HG02938 (cell line): ENCODE results near the gene CDHR1.

Experiments used
- ATAC-seq: cut with Tn5 transposase; IDR thresholded peaks from one replicate; pipeline ENCODE4 v1.9.1; 2021; ENCODE audit warnings: mild to moderate bottlenecking, moderate library complexity; ENCODE audit not compliant: unreplicated experiment

Gene CDHR1

DNA sequence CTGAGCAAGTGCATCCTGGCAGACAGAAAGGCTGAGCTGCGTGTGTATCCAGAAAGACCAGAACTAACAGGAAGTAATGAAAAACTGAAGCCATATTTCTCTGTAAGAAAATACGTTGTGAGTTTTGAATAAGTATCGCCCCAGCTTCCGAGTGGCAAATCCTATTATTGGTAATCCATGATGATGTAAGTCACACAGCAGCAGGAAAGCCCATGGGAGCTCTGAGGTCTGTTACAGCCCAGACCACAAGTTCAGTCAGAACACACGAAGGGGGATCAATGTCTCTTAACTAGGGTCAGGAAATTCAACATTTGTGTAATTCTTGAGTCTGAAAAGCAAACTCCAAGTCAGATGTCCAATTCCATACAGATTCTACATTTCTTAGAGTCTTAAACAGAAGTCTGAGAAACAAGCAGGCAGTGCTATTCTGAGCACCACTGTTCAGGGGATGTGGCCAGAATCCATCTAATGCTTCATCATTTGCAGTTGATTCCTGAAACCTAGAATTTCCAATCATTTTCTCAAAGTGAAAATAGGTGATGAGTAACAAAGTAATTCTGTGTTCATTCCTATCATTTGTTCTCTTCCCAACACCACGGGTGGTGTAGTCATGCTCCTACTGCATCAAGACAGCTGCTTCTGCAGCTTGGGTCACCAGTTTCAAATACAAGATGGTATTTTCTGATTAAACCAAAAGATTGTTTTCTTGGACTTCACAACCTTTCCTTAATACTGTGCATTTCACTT lies 31.3 kb downstream of the CDHR1 start, which contains the start of gene LRIT2:
Gene LRIT2 (minus strand): TSS at position 118 of the 747 bp plus-strand sequence. CDS start 24 bp downstream, at position 94.
- ATAC-seq: no peak

DNA sequence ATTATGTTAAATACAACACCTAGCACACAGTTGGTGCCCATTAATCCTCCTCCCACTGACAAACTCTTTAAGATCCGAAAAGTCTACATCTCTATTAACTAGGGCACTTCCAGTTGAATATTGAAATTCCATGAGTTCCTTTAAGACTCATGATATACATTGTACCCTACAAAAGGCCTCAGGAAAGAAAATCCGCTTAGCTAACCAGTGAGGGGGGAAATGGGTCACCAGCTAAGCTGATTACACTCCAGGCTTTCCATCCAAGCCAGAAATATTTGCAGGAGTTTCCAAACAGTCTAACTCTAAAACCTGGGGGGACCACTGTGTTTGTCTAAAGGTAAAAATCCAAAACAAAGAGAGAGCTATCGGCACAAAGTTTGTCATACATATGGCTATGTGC lies 32.3 kb downstream of the CDHR1 start:
- ATAC-seq: no peak

DNA sequence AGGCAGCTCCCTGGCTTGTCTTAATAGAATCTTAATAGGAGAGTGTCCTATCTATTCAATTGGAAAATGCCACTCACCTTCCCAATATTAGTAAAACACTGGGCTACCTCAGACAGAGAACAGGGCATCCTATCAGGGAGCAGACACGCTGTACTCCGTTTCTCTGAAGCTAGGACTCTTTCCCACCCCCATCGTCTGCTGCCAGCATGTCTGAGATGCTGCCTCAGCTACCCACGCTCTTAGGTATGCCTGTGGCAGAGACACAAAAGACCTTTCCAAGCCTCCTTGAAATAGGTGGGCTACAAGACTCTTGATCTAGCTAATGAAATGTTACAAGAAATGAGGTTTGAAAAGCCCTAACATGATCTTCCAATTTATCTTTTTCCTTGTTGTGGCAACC lies 33.5 kb downstream of the CDHR1 start:
- no peak for ATAC-seq

DNA sequence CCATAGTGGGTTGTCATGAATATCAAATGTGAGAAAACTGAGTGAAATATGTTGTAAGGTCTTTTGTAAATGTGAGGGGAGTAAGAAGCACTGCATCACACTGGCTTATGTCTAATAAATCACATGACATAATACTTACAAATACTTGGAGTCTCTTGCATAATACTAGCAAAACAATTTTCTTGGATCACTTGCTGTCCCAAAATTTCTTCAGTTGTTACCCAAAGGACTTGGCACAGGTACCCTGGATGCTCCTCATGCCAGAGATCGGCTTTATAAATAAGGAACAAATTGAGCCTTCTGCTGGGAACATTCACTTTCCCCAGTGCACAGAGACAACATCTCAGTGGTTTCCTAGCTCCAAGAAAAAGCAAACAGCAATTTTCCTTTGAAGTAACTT lies 36.0 kb downstream of the CDHR1 start:
- no peak for ATAC-seq

DNA sequence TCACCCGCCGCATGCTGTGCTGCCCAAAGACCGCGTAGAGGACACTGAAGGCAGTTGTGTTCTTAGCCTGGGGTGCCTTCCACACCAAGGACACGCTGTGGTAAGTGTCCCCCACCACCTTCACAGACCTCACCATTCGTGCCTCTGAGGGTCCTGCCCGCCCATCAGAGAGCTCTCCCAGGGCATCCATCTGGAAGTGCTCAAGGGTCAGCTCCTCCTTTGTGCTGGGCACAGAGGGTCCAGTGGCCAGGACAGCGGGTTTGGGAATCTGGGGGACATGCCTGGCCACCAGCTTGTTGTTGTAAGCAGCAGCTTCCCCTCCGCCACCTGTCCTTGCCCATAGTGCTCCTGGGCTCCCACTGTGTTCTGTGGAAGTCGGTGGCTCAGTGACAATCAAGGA lies 38.0 kb downstream of the CDHR1 start:
- ATAC-seq: no peak

DNA sequence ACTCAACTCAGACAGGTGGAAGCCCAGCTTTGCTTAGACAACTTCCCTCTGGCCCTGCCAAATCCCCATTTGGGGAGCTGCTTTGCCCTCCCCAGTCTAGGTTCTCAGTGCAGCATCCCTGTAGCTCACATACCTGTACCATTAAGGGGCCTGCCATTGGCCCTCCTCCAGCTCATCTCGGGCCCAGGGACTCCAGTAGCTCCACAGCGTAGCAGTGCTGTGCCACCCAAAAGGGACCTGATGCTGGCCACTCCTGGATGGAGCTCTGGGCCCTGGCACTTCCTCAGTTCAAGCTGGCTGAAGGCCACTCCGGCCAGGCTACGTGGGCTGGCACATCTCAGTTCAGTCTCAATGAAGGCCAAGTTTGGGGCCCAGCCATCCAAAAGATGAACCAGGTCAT lies 39.6 kb downstream of the CDHR1 start:
- ATAC-seq: no peak

DNA sequence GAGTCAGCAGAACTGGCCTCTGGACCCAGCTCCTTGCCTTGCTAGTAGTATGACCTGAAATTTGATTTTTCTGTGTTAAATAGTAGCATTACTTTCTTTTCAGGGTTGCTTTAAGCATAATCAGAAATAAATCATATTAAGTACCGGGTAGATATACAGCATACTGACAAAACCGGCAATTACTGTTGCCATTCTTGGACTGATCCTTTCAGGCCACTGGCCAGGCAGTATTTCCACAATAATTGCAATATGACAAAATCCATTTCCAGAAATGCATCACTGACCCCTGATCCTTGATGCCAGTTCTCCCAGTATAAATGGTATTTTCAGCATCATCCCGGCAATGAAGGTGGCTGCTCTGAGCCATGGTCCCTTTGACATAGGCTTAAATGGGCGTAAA lies 40.1 kb downstream of the CDHR1 start:
- ATAC-seq: no peak

DNA sequence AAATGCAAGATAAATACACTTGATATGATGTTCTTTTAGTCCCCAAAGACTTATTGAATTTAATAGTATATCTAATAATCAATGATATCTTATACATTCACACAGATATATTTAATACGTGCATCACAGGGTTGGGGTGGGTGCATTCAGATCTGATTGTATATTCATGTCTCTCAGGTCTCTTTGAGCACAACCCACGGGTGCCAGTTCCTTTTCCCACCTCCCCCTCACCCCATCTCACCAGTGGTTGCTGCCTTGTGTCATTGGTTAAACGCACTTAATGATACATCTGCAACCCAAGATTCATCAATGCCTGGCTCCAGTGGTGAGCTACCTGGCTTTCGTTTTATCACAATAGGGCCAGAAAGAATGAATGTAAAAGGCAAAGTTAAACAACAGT lies 40.8 kb downstream of the CDHR1 start:
- no peak for ATAC-seq

DNA sequence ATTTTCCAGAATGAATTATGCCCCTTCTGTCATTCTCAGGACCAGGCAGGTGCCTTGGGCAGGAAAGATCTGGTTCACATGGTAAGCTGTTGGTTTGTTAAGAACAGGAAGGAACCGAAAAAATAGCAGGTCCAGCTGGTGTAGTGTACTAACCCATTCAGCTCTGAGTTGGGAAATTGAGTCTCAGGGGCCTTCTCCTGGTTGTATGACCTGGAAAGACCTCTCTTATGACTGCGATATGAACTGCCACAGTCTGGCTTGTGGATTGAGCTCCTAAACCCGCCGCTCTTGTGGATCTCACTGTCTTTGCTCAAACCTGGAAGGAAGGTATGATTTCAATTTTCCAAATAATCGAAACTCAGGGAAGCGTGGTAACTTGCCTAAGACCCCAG lies 42.5 kb downstream of the CDHR1 start:
- ATAC-seq: no peak

DNA sequence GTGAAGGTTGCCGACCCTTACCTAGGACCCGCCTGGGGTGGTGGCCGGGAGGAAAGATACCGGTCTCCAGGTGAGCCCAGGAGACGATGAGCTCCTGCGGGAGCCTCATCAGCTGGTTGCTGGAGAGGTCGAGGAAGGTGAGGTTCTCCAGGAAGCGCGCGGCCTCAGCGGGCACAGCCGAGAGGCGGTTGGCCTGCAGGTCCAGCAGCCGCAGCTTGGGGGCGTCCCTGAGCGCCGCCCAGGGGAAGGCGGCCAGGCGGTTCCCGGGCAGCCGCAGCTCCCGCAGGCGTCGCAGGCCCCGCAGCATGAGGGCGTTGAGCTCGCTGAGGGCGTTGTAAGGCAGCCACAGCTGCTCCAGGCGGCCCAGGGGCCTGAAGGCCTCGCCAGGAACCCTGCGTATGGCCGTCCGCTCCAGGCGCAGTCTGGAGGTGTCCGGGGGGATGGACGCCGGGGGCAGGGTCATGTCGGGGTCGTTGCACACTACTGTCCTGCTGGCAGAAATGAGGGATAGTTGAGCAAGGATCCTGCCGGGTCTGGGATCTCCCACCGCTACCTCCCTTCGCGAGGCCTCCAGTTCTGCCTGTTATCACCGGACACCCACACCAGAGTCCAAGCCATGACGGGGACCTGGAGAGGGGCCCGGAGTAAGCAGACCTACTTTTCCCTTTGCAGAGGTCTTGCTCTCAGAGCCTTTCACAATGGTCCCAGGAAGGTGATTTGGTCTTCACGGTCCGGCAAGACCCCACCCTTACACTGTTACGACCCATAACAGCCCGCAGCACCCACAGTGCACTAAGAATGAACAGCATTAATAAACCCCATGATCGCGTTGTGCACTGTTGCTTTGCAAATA lies 43.1 kb downstream of the CDHR1 start:
- ATAC-seq: no peak

DNA sequence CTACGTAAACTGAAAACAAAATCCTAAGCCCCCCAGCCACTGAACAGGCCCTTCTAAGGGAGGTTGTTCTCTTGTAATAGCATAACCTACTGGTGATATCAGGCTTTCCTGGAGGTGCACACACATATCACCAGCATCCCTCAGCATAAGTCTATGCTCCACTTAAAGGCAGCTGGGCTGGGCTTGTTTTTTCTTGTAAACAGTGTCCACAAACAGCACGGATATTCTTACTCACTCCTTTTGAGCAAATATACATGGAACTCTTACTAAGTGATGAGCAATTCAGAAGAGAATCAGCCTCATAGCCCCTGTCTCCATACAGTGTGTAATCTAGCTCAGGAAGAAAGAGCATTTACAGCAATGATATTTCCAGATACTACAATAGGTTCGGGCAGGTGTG lies 44.6 kb downstream of the CDHR1 start:
- no peak for ATAC-seq

DNA sequence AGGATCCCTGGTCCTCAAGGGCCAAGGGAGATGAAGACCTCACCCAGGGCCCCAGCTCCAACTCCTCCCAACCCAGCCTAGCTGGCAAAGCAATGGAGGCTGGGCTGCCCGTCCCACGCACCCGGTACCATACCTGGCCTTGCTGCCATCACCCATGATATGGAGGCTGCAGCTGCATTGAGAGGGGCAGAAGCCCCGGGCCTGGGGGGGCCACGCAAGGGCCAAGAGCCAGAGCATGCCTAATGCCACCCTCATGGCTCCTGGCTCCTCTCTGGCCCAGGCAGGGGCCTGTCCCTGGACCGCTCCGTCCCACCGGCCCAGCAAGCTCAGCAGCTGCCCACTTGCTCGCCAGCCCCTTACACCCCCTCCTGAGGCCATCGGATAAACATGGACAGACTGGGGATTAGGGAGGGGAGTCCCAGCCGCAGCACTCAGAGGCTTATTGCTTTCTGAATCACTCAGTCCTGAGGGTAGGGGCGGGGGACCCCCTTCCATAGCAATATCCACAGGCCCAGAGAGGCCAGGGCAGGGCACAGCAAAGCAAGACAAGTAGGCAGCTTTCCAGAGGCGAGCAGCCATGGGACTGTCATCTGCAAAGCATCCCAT lies 47.0 kb downstream of the CDHR1 start, which contains the start of gene LRIT1:
Gene LRIT1 (minus strand): TSS at position 362 of the 606 bp plus-strand sequence. CDS start 107 bp downstream, at position 255.
- ATAC-seq: no peak

DNA sequence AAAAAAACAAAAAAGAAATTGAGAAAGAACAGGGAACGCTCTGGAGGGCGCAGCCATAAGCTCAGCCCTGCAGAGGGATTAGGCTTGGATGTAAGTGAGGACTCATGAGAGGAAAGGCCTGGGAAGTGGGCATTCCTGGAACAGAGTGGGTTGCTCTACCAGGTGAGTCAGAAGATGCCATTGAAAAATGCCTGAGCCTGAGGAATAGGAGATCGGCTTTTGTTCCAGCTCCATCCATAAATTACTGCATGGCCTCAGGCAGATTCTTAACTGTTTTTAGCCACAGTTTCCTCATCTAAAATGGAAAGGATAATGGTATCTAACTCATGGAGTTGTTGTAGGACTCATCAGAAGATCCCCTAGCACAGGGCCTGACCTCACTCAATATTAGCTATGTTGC lies 49.4 kb downstream of the CDHR1 start:
- ATAC-seq: no peak

DNA sequence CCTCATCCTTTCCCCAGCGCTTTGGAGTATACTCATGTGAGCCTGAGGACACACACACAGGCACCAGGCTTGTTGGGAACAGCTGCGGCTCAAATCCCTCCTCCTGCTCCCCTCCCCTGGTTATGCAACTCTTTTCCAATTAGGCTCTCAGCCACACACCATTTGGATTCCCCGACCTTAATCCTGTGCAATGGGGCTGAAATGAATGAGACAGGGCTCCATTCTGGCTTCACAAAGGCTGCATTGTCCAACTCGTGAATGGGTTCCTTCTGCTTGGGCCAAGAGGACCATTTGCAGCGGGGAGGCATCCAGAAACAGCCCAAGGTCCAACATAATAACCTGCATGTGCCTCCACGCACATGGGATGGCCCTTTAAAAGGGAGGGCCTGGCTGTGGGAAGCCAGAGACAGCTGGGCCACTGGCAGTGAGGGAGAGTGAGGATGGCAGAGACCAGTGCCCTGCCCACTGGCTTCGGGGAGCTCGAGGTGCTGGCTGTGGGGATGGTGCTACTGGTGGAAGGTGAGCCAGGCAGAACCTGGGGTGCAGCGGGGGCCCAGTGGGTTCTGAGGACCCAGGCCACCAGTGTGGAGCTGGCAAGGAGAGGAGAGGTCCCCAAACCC lies 50.4 kb downstream of the CDHR1 start, which contains the start of gene RGR:
Gene RGR (plus strand): TSS at position 403 of the 620 bp plus-strand sequence. CDS start 38 bp downstream, at position 441.
- ATAC-seq: no peak

DNA sequence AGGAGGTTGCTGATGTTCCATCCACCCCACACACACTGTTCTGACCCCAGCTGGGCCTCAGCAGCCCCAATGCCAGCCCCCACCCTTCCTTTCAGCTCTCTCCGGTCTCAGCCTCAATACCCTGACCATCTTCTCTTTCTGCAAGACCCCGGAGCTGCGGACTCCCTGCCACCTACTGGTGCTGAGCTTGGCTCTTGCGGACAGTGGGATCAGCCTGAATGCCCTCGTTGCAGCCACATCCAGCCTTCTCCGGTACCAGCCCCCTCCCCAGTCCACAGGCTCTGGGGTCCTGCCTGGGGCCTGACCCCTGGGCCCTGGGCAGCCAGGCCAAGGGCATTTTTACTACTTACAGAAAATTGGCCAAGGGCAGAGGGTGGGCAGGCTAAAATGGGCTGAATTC lies 53.2 kb downstream of the CDHR1 start:
- no peak for ATAC-seq

DNA sequence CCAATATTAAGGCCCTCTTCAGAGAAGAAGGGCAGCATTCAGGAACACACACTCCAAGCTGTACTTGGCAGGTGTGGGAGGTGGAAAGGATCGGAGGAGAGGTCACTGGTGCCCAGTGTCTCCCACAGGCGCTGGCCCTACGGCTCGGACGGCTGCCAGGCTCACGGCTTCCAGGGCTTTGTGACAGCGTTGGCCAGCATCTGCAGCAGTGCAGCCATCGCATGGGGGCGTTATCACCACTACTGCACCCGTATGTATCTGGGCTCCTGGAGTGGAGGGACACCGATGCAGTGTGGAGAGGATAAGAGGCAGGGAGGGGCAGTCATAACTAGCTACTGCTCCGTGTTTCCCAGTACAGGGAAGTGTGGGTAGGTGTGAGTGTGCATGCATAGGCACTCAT lies 54.5 kb downstream of the CDHR1 start:
- ATAC-seq: no peak

DNA sequence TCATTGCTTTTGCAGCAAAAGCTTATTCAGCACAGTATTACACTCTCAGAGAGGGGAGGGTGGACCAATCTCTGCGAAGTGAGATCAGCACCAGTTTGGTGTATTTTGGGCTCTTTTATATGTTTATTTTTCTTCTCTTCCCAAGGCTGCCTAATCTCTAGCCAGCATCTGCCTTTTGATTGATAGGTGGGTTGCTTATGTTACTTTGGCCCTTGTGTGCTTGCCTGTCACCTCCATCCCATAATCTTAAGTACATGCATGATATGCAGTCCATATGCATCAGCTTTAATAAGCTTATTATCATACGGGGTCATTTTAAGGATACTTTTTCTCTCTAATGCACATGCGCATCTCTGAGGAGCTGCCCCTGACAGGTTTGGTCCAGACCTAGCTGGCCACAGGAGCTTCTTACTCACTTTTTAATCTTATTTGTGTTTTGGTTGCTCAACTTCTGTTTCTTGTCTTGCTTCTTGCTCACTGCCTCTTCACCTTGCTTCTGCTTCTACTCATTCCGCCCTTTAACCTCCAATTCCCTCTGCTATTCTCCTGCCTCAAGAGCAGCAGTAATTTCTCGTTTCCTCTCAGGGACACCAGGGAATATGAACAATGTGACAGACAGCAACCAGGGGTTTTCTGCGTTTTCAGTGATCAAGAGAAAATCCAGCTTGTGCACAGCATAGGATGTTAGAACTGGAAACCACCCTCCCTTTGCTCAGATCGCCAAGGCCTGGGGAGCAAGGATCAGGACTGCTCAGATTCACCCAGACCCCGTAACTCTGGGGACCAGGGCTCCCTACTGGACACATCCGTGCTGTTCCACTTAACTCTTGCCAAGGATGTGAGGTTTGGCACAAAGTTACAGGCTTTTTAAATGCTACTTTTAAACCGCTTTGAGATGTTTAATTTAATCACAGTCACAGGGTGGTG lies 60.5 kb downstream of the CDHR1 start:
- no peak for ATAC-seq

DNA sequence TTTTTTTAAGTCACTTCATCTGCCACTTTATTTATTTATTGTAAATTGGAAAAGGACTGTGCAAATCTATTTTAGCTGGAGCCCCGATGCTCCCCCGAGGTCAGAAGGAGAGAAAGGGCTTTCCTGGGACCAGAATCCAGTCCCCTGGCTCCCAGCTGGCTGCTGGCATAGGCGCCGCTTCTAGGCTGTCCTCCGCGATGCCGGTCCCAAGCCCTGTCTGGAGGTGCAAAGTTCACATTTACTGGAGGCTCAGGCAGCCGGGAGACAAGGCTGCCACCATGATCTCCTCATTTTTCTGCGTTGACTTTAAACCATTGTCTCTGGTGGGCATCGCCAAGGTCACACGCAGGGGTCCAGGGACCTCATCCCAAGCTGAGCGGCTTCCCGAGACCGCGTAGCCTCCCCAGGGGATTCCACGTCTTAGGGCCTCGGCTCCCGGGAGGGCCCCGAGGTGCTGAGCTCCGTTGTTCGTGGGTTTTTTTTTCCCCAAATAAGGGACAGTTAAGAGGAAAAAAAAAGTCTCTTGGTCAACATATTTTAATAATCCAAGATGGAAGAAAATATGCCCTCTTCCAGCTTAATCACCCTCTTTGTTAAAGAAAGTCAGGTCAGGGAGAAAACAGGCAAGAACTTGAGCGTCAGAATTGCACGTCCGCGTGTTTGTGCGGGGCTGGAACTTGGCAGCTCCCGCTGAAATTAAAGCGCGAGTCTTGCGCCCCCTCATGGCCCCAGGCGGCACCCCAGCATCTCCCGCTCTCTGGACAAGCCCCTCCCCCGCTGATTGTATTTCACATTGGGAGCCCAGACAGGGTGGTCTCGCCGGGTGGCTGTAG lies 62.4 kb downstream of the CDHR1 start:
- ATAC-seq: no peak

DNA sequence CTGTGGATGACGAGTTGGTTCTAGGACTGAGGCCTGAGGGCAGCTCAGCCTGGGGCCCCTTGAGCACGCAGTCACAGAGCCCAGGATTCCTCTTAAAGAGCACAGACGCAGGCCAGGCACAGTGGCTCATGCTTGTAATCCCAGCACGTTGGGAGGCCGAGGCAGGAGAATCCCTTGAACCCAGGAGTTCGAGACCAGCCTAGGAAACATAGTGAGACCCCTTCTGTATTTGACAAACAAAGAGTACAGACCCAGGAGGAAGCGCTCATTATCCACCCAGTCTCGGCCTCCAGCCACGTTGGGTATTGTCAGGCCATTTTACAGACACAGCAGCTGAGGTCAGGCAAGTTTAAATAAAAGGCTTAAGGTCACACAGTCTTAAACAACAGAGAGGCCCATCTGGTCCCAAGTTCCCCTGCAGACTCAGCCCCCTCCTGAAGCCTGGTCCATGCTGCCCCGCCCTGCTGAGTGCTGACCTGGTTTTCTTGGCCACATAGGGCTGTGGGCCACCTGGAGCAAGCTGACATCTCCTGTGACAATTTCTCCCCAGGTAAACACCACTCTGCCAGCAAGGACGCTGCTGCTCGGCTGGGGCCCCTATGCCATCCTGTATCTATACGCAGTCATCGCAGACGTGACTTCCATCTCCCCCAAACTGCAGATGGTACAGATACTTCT lies 63.1 kb downstream of the CDHR1 start:
- ATAC-seq: no peak
